GM12878 (cell line): Measurements from ENCODE around the gene PUDP. TPM values are rescaled to one million over a fixed set of nuclear protein-coding genes. Genes with fewer than 3 reads are reported as not detected.

Experiments used
- ATAC-seq: fragments of 200-7000 bp; cut with Tn5 transposase; 3 replicates; pipeline ENCODE4 v1.9.1; 2020; ENCODE audit warnings: mild to moderate bottlenecking, moderate library complexity
- BruUV-seq: library from RNA; stranded (reverse); fragments of 400-500 nt; replicated peaks from 2 replicates; lab custom pipeline; 2021; lab: Mats Ljungman, UMichigan
- CTCF ChIA-PET: fragments of 300-600 bp; sonication (Branson Sonifier 250); formaldehyde crosslinking; extraction: SDS; loops from one replicate; lab custom pipeline; 2021; ENCODE audit warnings: inconsistent platforms; lab: Yijun Ruan, JAX
- POLR2A ChIA-PET: fragments of 350-600 bp; formaldehyde crosslinking; extraction: SDS; loops from one replicate; lab custom pipeline; 2021; ENCODE audit warnings: inconsistent platforms; lab: Charles Lee
- RAD21 ChIA-PET: fragments of 300-600 bp; sonication (Branson Sonifier 250); formaldehyde crosslinking; loops from one replicate; lab custom pipeline; 2023; ENCODE audit warnings: antibody characterized with exemption; ENCODE audit not compliant: unreplicated experiment; lab: Charles Lee
- SMC1A ChIA-PET: fragments of 300-600 bp; sonication (Branson Sonifier 250); formaldehyde crosslinking; loops from one replicate; lab custom pipeline; 2023; ENCODE audit not compliant: unreplicated experiment, uncharacterized antibody; lab: Charles Lee
- DNase-seq: peaks from one replicate; pipeline ENCODE4 v3.0.0-alpha.2; 2011; ENCODE audit warnings: low read depth, low spot score
- FAIRE-seq: peaks from 3 replicates; lab custom pipeline; 2011; peaks lifted over from hg19 to GRCh38; lab: Jason Lieb, UNC
- H2AFZ ChIP-seq: 2 replicates; pipeline ENCODE4 v1.6.0; 2011; ENCODE audit warnings: low read depth, low read length, control low read depth; ENCODE audit not compliant: control insufficient read depth
- H3K27ac ChIP-seq: 2 replicates; pipeline ENCODE4 v1.5.1; 2011; ENCODE audit warnings: control low read depth; ENCODE audit not compliant: control insufficient read depth, insufficient read depth
- H3K27me3 ChIP-seq, 2 experiments: replicated peaks in 1 of 2; 2 replicates each; pipeline versions ENCODE4 v1.6.0 to v1.6.1; 2011; ENCODE audit warnings: low read length in 1 of 2; ENCODE audit not compliant: control insufficient read depth in 2 of 2, insufficient read depth in 2 of 2
- H3K36me3 ChIP-seq, 2 experiments: 2 replicates each; pipeline ENCODE4 v1.5.1; 2011; ENCODE audit warnings: low read length in 1 of 2; ENCODE audit not compliant: control insufficient read depth in 2 of 2, insufficient read depth in 2 of 2
- H3K4me1 ChIP-seq: 2 replicates; pipeline ENCODE4 v1.6.1; 2011; ENCODE audit warnings: mild to moderate bottlenecking, low read length, moderate library complexity, mixed read lengths; ENCODE audit not compliant: control insufficient read depth, insufficient read depth
- H3K4me2 ChIP-seq: 2 replicates; pipeline ENCODE4 v1.6.0; 2011; ENCODE audit warnings: control low read depth; ENCODE audit not compliant: control insufficient read depth, insufficient read depth
- H3K4me3 ChIP-seq: fragments of 200-600 bp; sonication (generic); 2 replicates; pipeline ENCODE4 v1.5.1; 2016
- H3K79me2 ChIP-seq: 2 replicates; pipeline ENCODE4 v1.6.0; 2011; ENCODE audit warnings: low read length; ENCODE audit not compliant: control insufficient read depth, insufficient read depth
- H3K9ac ChIP-seq: 2 replicates; pipeline ENCODE4 v1.8.0; 2011; ENCODE audit warnings: low read length, control low read depth, mixed read lengths; ENCODE audit not compliant: control insufficient read depth, insufficient read depth
- H3K9me3 ChIP-seq: replicated peaks from 3 replicates; pipeline ENCODE4 v1.5.1; 2011; ENCODE audit warnings: mild to moderate bottlenecking, low read length; ENCODE audit not compliant: control insufficient read depth, insufficient read depth
- H4K20me1 ChIP-seq: 2 replicates; pipeline ENCODE4 v1.6.0; 2011; ENCODE audit not compliant: control insufficient read depth, insufficient read depth
- BACH1 ChIP-seq: fragments of 450-650 bp; IDR thresholded peaks from 2 replicates; pipeline ENCODE4 v1.6.1; 2017; ENCODE audit warnings: mild to moderate bottlenecking, borderline replicate concordance
- BMI1 ChIP-seq: fragments of 450-650 bp; IDR thresholded peaks from 2 replicates; pipeline ENCODE4 v1.6.1; 2016; ENCODE audit warnings: mild to moderate bottlenecking, moderate library complexity, borderline replicate concordance
- EGR1 ChIP-seq, 2 experiments: IDR thresholded peaks; 1 replicate in 1 of 2; 2 replicates in 1 of 2; pipeline ENCODE4 v1.6.1; 2011 to 2012; ENCODE audit warnings: low read depth in 2 of 2, low read length in 2 of 2, borderline replicate concordance in 1 of 2, mild to moderate bottlenecking in 1 of 2, moderate library complexity in 1 of 2
- GATAD2B ChIP-seq: fragments of 450-650 bp; conservative IDR thresholded peaks from 2 replicates; pipeline ENCODE4 v1.6.1; 2017; ENCODE audit warnings: low read depth, mild to moderate bottlenecking, moderate library complexity
- MYB ChIP-seq: fragments of 150-350 bp; IDR thresholded peaks from 2 replicates; pipeline ENCODE4 v1.6.1; 2014; ENCODE audit warnings: mild to moderate bottlenecking, low read depth, low read length, borderline replicate concordance
- PML ChIP-seq: IDR thresholded peaks from 2 replicates; pipeline ENCODE4 v1.6.1; 2012; ENCODE audit warnings: low read length, inconsistent platforms
- SMARCA5 ChIP-seq: fragments of 450-650 bp; IDR thresholded peaks from 2 replicates; pipeline ENCODE4 v1.6.1; 2017; ENCODE audit warnings: mild to moderate bottlenecking
- STAT3 ChIP-seq: IDR thresholded peaks from 2 replicates; pipeline ENCODE4 v1.6.1; 2011; ENCODE audit warnings: low read depth, low read length, improper control_type of control experiment
- SUPT20H ChIP-seq: IDR thresholded peaks from 2 replicates; pipeline ENCODE4 v1.6.1; 2011; ENCODE audit warnings: low read depth, mild to moderate bottlenecking, low read length, moderate library complexity, borderline replicate concordance; ENCODE audit not compliant: control insufficient read depth
- TCF7 ChIP-seq: IDR thresholded peaks from 2 replicates; pipeline ENCODE4 v1.6.1; 2014; ENCODE audit warnings: antibody characterized with exemption, borderline replicate concordance
- ZSCAN29 ChIP-seq: fragments of 450-650 bp; IDR thresholded peaks from 2 replicates; pipeline ENCODE4 v1.6.1; 2017; ENCODE audit warnings: mild to moderate bottlenecking, moderate library complexity
- WGBS: methylation state at CpG from one replicate; pipeline ENCODE4 v1.1.6; 2016; ENCODE audit warnings: low lambda C conversion rate; ENCODE audit not compliant: insufficient replicate concordance, insufficient coverage; ENCODE audit errors: missing lambda C conversion rate; 5-methylcytosine and 5-hydroxymethylcytosine counted together
- in situ Hi-C: fragments of 300-500 bp; cut with MboI; formaldehyde crosslinking; loops from 9 replicates; pipeline ENCODE4 v1.14.3; 2018; ENCODE audit warnings: mixed read lengths
- intact Hi-C: fragments of 100-400 bp; cut with micrococcal nuclease; formaldehyde crosslinking; loops from one replicate; pipeline ENCODE4 v1.14.2; 2022; ENCODE audit not compliant: unreplicated experiment
- polyA plus RNA-seq, 11 experiments: library from polyadenylated mRNA; depleted of rRNA in 4 of 11; unstranded in 6 of 11; stranded (reverse) in 5 of 11; fragments of >200 nt; fragmentation: Nextera tagmentation in 4 of 11; fragmentation: Illumina TruSeq in 1 of 11; extraction: Ambion mirVana in 4 of 11; extraction: Trizol in 1 of 11; gene quantifications; 1 replicate in 1 of 11; 2 replicates in 10 of 11; pipeline versions ENCODE4 v1.2.1 to v1.2.3, GENCODE V29; 2011 to 2016; ENCODE audit warnings: inconsistent platforms in 2 of 11, missing spikeins in 2 of 11, low read depth in 1 of 11
- total RNA-seq, 4 experiments: library from RNA; depleted of rRNA in 3 of 4; stranded (reverse); fragments of >200 nt in 3 of 4; fragmentation: Illumina TruSeq in 1 of 4; extraction: Trizol in 1 of 4; gene quantifications; 2 replicates each; pipeline versions ENCODE4 v1.2.1 to v1.2.3, GENCODE V29; 2013 to 2021
- TF ChIP-seq, protein P1 (sequence below): fragments of 450-650 bp; IDR thresholded peaks from 2 replicates; pipeline ENCODE4 v1.6.1; 2017; ENCODE audit warnings: mild to moderate bottlenecking

PUDP gene
- total and polyA plus RNA-seq, 10 of the 15 experiments (the other 5 are each of a cell fraction or from before 2014, with no cell fraction given): 30.8 to 83.5 (median 61.7) TPM

DNA sequence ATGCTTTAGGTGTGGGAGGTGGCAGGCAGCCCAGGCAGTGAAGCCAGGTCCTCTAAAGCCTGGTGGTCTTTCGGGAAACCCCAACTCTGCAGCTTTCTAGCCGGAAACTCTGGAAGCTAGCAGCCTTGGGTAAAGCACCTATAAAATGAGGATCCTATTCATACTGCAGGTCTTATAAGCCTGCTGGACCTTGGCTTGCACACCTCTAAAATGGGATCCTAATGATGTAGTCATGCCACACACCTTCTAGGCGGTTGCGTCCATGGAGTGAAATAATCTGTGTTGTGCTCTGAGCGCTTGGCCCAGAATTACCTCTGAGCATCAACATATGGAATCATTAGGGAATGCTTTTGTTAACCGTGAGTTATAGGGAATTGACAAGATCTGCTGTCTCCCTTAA lies 36.4 kb downstream of the PUDP start:
- H3K9me3 ChIP-seq: no peaks in the 10 kb centered on the region; the same call in 1 of the 3 replicates
- TSS peak; percentile 88 for BruUV-seq
- CTCF ChIA-PET: interaction anchor here (1.2 to 5.2 kb wide), 4 partner anchors 21 to 35 kb away, joined by 3 to 34 read pairs (median 18); partner anchors contain the start of gene STS
- no peak overlapping the region for H2AFZ ChIP-seq
- SMC1A ChIA-PET: interaction anchor here (0.9 to 6.9 kb wide), 9 partner anchors 10 to 372 kb away, joined by 3 to 80 read pairs (median 14); partner anchors contain the start of genes PUDP and STS
- in situ Hi-C loops: no loop called here
- no peak overlapping the region for H3K9ac ChIP-seq
- DNase-seq: no peak
- H3K27me3 ChIP-seq: no peaks in the 10 kb centered on the region
- peaks cover 74% of the 10 kb centered on the region for H3K4me1 ChIP-seq
- FAIRE-seq: no peak
- intact Hi-C loops: loop anchor here (2.0 kb wide), 2 partner anchors 53 to 373 kb away; no protein-coding TSS in a partner anchor
- no peak overlapping the region for H3K4me2 ChIP-seq
- peaks cover 3% of the 10 kb centered on the region in 2 experiments; a peak in 3 of 4 replicates for H3K36me3 ChIP-seq
- H3K4me3 ChIP-seq: no peak overlapping the region
- ATAC-seq: no peak
- no peaks in the 10 kb centered on the region for H4K20me1 ChIP-seq
- peaks cover 37% of the 10 kb centered on the region for H3K79me2 ChIP-seq
- POLR2A ChIA-PET: interaction anchor here (0.6 to 10.2 kb wide), 8 partner anchors 10 to 1021 kb away, joined by 3 to 117 read pairs (median 5); partner anchors contain the start of genes PUDP and STS
- RAD21 ChIA-PET: interaction anchor here (0.9 to 10.2 kb wide), 9 partner anchors 10 to 372 kb away, joined by 3 to 127 read pairs (median 17); partner anchors contain the start of genes PUDP and STS
- H3K27ac ChIP-seq: peak overlapping the region; percentile 99
- peak; percentile 27; the same call in 1 of the 2 replicates for TF ChIP-seq ZSCAN29
- peak in 1 of 2 experiments; percentile 54; a peak in 1 of 3 replicates for TF ChIP-seq EGR1 (IDR thresholded peaks at IDR 0.05; ENCODE audit: borderline replicate concordance in 1 of 2, low read depth in 2 of 2, low read length in 2 of 2)
- TF ChIP-seq, protein P1, sequence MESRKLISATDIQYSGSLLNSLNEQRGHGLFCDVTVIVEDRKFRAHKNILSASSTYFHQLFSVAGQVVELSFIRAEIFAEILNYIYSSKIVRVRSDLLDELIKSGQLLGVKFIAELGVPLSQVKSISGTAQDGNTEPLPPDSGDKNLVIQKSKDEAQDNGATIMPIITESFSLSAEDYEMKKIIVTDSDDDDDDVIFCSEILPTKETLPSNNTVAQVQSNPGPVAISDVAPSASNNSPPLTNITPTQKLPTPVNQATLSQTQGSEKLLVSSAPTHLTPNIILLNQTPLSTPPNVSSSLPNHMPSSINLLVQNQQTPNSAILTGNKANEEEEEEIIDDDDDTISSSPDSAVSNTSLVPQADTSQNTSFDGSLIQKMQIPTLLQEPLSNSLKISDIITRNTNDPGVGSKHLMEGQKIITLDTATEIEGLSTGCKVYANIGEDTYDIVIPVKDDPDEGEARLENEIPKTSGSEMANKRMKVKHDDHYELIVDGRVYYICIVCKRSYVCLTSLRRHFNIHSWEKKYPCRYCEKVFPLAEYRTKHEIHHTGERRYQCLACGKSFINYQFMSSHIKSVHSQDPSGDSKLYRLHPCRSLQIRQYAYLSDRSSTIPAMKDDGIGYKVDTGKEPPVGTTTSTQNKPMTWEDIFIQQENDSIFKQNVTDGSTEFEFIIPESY: 0 out of 2 replicates have a peak, but pooled peaks have one; percentile 43
- TF ChIP-seq BACH1: peak; percentile 58; the same call in 1 of the 2 replicates
- TF ChIP-seq GATAD2B: no peak
- no peak for TF ChIP-seq STAT3
- no peak for TF ChIP-seq SUPT20H
- peak; percentile 14; the same call in 1 of the 2 replicates for TF ChIP-seq BMI1
- TF ChIP-seq TCF7: no peak
- TF ChIP-seq PML: no peak
- no peak for TF ChIP-seq MYB
- 0 out of 2 replicates have a peak, but pooled peaks have one; percentile 11 for TF ChIP-seq SMARCA5
- TF ChIP-seq, all 136 proteins: peak for 6
- 67% methylated on average over 6 of the region's 6 CpGs for WGBS
